GM19395 (cell line): ENCODE measurements around the gene BAX.
"Not testable (repeated sequence)": the region's sequence is repeated elsewhere in the genome, so short reads cannot be mapped to it uniquely, and the experiment has no call there.

Experiments
- ATAC-seq: cut with Tn5 transposase; IDR thresholded peaks from one replicate; pipeline ENCODE4 v1.9.1; 2021; ENCODE audit warnings: mild to moderate bottlenecking, moderate library complexity; ENCODE audit not compliant: unreplicated experiment

The BAX gene

DNA sequence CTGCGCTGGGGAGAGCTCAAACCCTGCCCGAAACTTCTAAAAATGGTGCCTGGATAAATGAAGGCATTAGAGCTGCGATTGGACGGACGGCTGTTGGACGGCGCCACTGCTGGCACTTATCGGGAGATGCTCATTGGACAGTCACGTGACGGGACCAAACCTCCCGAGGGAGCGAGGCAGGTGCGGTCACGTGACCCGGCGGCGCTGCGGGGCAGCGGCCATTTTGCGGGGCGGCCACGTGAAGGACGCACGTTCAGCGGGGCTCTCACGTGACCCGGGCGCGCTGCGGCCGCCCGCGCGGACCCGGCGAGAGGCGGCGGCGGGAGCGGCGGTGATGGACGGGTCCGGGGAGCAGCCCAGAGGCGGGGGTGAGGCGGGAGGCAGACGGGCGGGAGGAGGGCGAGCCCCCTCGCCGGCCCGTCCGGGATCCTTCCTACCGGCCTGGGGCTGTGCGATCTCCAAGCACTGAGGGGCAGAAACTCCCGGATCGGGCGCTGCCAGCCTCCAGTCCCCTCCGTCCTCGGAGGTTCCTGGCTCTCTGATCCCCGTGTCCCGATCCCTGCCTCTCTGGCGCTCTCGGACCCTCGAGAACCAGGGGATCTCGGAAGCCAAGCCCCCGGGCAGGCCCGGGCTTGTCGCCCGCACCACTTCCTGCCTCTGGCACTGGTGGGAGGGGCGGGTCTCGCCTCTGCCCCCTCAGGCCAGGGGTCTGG, at the start of gene BAX:
Gene BAX, plus strand, starts transcription at position 281 of the 713 bp plus-strand sequence. Its CDS starts 54 bp downstream, at position 335.
- ATAC-seq = peak; percentile 74

DNA sequence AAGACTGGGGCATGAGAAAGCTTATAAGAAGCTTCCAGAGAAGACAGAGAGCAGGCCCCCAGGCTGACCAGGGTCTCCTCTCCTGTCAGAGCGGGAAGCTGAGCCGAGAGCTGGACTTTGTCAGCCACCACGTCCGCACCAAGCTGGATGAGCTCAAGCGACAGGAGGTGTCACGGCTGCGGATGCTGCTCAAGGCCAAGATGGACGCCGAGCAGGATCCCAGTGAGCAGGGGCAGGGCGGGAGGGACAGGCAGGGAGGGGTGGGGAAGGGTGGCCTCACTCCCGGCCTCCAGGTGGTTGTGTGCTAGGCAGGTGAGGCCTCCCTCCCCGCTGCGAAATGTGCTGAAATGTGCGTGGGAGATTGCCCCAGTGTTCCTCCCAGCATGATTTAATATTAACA, 49.0 kb upstream of the BAX start:
- no peak for ATAC-seq

- no peak for ATAC-seq
Measured at GRCh38 chr19:48906324-48906723, 48.4 kb upstream of the BAX start.

DNA sequence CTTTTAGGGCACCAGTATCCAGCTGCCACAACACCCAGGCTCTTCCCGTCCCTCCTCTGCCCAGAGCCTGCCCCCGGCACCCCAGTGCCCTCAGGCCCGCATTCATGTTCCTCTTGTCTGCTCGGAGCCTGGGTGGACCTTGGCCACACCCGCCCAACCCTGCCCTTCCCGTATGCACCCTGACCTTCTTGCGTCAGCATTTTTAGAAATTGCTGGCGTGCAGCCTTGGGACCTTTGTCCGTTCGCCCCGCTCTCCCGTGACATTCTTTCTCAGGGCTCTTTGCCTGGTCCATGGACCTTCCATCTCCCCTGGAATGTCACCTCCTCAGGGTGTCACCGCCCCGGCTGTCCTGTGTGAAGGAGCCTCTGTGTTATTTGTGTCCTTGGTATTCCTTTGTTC, 47.0 kb upstream of the BAX start:
- no peak for ATAC-seq

GRCh38 chr19:48909424-48910077, 45.1 kb upstream of the BAX start:
- not testable (repeated sequence) for ATAC-seq

DNA sequence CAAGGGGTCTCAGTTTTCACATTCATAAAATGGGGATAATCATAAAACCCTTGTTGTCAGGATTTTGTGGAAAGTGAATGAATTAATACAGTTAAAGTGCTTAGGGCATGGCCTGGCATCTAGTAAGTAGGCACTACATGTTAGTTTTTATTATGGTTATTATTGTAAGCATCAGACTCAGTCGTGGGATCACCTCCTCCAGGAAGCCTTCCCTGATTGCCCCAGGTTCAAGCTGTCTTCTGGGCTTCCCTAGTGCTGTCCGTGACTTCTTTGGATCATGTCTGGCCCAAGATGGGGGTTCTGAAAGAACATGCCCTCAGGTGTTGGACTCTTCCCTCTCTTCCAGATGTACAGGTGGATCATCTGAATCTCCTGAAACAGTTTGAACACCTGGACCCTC, 43.9 kb upstream of the BAX start:
- ATAC-seq = no peak

GRCh38 chr19:48913114-48913889, 41.4 kb upstream of the BAX start:
- ATAC-seq = no peak

- ATAC-seq = no peak
Measured at GRCh38 chr19:48914181-48914580, 40.5 kb upstream of the BAX start.

DNA sequence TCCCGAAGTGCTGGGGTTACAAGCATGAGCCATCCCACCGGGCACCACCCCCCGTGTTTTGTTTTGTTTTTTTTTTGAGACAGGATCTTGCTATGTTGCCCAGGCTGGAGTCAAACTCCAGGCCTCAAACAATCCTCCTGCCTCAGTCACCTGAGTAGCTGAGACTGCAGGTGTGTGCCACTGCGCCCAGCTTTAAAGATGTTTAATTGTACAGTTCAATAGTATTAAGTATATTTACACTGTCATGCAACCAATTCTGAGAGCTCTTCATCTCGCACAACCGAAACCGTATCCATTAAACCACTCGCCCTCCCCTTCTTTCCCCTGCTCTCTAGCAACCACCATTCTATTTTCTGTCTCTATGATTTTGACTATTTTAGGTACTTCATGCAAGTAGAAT, 38.9 kb upstream of the BAX start:
- ATAC-seq = no peak

DNA sequence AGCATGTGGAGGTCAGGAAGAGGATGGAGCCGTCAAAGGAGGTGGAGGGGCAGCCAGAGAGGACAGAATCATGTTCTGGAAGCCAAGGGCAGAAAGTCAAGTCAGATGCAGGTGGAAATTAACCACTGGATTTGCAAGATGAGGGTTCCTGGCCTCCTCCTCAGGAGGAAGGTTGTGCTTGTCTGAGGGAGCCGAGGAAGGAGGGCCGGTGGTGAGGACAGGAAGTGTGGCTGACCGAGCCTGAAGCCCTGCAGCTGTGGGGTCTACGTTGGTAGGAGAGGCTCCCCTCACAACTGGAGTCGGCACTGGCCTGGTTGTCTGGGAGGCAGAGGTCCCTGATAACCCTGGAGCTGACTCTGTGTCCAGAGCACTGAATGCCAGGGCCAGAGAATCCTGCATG, 36.6 kb upstream of the BAX start:
- ATAC-seq = no peak

DNA sequence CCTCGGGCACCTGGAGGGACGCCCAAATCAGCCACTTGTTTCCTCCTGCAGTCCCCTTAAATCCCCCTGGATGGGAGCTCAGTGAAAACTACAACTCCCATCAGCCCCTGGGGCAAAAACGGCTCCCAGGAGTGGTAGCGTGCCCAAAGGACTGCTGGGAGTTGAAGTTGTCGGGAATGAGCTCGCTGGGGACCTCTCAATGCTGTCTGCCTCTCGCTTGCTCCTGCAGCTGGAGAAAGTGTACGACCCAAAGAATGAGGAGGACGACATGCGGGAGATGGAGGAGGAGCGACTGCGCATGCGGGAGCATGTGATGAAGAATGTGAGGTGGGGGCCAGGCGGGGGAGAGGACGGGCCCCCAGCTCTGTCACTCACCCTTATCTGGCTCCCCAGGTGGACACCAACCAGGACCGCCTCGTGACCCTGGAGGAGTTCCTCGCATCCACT, 35.9 kb upstream of the BAX start:
- no peak for ATAC-seq

- ATAC-seq = not testable (repeated sequence)
Measured at GRCh38 chr19:48919271-48919670, 35.4 kb upstream of the BAX start.

DNA sequence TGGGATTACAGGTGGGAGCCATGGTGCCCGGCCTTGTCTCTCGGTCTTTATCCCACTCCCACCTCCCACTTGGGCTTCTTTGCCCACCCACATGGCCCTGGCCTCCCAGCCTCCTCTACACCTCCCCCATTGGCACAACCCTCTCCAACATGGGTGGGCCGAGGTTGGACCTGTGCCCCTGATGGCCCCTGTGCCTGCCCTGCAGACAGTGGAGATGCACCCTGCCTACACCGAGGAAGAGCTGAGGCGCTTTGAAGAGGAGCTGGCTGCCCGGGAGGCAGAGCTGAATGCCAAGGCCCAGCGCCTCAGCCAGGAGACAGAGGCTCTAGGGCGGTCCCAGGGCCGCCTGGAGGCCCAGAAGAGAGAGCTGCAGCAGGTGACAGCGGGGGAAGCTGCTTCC, 33.7 kb upstream of the BAX start:
- no peak for ATAC-seq

- ATAC-seq = no peak
Measured at GRCh38 chr19:48921721-48922500, 32.8 kb upstream of the BAX start.

- ATAC-seq = no peak
Measured at GRCh38 chr19:48922548-48923490, 31.9 kb upstream of the BAX start.

DNA sequence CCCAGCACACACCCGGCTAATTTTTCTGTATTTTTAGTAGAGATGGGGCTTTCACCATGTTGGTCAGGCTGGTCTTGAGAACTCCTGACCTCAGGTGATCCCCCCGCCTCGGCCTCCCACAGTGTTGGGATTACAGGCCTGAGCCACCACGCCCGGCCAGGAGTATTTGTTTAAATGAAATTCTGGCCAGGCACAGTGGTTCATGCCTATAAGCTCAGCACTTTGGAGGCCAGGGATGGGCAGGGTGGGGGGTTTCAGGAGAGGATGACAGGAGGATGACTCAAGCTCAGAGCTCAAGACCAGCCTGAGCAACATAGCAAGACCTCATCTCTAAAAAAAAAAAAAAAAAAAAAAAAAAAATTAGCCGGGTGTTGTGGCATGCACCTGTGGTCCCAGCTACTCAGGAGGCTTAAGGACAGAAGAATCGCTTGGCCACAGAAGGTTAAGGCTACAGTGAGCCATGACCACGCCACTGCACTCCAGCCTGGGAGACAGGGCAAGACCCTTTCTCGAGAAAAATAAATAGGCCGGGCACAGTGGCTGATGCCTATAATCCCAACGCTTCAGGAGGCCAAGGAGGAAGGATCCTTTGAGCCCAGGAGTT, 29.3 kb upstream of the BAX start:
- no peak for ATAC-seq

DNA sequence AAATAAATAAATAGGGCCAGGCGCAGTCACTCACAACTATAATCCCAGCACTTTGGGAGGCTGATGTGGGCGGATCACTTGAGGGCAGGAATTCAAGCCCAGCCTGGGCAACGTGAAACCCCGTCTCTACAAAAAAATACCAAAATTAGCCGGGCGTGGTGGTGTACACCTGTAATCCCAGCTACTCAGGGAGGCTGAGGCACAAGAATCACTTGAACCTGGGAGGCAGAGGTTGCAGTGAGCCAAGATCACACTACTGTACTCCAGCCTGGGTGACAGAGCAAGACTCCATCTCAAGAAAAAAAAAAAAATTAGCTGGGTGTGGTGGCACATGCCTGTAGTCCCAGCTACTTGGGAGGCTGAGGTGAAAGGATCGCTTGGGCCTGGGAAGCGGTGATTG, 28.8 kb upstream of the BAX start:
- ATAC-seq = not testable (repeated sequence)

- no peak for ATAC-seq
Measured at GRCh38 chr19:48926909-48927308, 27.8 kb upstream of the BAX start.

- not testable (repeated sequence) for ATAC-seq
Measured at GRCh38 chr19:48927692-48928091, 27.0 kb upstream of the BAX start.
